Lower lobe of right lung (tissue), 2 donors: ENCODE data around the gene RHBDL3. TPM values are rescaled to one million over a fixed set of nuclear protein-coding genes. Genes with fewer than 3 reads are reported as not detected.
A peak's percentile ranks its signal among the peaks of the same experiment; 100 is the strongest.

Source experiments
- ATAC-seq, 2 donors: fragments of 200-7000 bp; cut with Tn5 transposase; one replicate each; pipeline ENCODE4 v1.9.1; 2020 to 2022; ENCODE audit warnings: mild to moderate bottlenecking in 2 of 2, moderate library complexity in 2 of 2
- DNase-seq: peaks from one replicate; pipeline ENCODE4 v3.0.0-alpha.2; 2020
- H3K27ac ChIP-seq: fragments of 200-600 bp; one replicate; pipeline ENCODE4 v1.8.0; 2022
- H3K27me3 ChIP-seq: fragments of 200-600 bp; one replicate; pipeline ENCODE4 v1.8.0; 2022; ENCODE audit warnings: low read depth
- H3K36me3 ChIP-seq: fragments of 200-600 bp; one replicate; pipeline ENCODE4 v1.8.0; 2022; ENCODE audit warnings: mild to moderate bottlenecking
- H3K4me1 ChIP-seq: fragments of 200-600 bp; one replicate; pipeline ENCODE4 v1.8.0; 2022
- H3K4me3 ChIP-seq: fragments of 200-600 bp; one replicate; pipeline ENCODE4 v1.8.0; 2022; ENCODE audit warnings: mild to moderate bottlenecking
- H3K9me3 ChIP-seq: fragments of 200-600 bp; one replicate; pipeline ENCODE4 v1.8.0; 2022
- intact Hi-C: fragments of 100-400 bp; cut with DNase I; formaldehyde crosslinking; loops from one replicate; pipeline ENCODE4 v1.11.0; 2022
- long read RNA-seq: library from polyadenylated mRNA; unstranded; transcript quantifications from one replicate; pipeline ENCODE4 v2.0.0, GENCODE V29; 2021
- total RNA-seq: library from RNA; stranded (reverse); fragmentation: NEBNext Ultra II Directional; extraction: Animal tissue kit (Norgen Biotek cat#: 25700); gene quantifications from one replicate; pipeline ENCODE4 v1.2.1, GENCODE V29; 2021
- TF ChIP-seq, protein P1 (sequence below): fragments of 200-600 bp; IDR thresholded peaks from one replicate; pipeline ENCODE4 v1.8.0; 2022; ENCODE audit warnings: antibody characterized with exemption, mild to moderate bottlenecking
- donor health status: DM: no; HTN: yes; CAD: no; lungs with severe emphysema.

RHBDL3 gene, protein sequence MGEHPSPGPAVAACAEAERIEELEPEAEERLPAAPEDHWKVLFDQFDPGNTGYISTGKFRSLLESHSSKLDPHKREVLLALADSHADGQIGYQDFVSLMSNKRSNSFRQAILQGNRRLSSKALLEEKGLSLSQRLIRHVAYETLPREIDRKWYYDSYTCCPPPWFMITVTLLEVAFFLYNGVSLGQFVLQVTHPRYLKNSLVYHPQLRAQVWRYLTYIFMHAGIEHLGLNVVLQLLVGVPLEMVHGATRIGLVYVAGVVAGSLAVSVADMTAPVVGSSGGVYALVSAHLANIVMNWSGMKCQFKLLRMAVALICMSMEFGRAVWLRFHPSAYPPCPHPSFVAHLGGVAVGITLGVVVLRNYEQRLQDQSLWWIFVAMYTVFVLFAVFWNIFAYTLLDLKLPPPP
- total RNA-seq: 0.18 TPM
- long read RNA-seq, partial matches to known transcripts: 0 of 2 reads
- long read RNA-seq, other reads (novel, unspliced or antisense): 2 of 2 reads

DNA sequence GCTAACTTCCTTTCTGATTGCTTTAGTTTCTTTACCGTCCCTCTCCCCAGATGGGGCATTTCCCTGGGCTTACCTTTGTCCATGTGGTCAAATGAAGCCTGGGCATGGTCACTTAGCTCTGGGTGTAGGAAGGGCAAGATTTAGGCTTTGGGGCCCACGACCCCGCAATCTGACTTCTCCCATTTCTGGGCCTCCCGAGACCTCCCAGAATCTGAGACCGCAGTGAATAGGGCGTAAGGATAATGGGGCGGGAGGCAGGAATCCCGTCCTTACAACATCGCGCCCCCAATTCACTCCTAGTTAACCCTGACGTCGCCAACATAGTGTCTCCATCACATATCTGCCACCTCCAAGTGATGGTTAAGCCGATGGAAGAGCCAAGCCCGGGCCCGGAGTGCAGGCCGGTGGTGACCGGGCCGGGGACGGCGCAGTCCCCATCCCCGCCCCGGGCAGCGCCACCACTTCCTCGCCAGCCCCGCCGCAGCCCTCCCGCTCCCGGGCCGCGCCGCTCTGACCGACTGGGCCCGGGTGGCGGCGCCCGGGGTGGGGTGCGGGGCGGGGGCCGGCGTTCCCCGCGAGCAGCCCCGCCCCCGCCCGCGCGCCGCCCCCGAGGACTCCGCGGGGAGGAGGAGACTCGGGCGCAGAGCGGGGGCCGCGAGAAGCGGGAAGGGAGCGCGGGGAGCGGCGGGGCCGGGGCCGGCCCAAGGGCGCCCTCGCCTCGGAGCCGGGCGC, at the start of gene RHBDL3:
Gene RHBDL3, plus strand, starts transcription at position 641 of the 732 bp plus-strand sequence. CDS start 358 bp downstream, outside the sequence.
- Histone ChIP-seq H3K36me3 (no peaks in the 10 kb centered on the region), H3K27me3 (peaks cover 60% of the 10 kb centered on the region), H3K4me1 (peaks cover 24% of the 10 kb centered on the region), H3K27ac (no peak within 1 kb of the TSS), H3K4me3 (peak within 1 kb of the TSS; percentile 66), H3K9me3 (no peaks in the 10 kb centered on the region)
- ATAC-seq: peak; percentile 41 to 47
- TF ChIP-seq, protein P1, sequence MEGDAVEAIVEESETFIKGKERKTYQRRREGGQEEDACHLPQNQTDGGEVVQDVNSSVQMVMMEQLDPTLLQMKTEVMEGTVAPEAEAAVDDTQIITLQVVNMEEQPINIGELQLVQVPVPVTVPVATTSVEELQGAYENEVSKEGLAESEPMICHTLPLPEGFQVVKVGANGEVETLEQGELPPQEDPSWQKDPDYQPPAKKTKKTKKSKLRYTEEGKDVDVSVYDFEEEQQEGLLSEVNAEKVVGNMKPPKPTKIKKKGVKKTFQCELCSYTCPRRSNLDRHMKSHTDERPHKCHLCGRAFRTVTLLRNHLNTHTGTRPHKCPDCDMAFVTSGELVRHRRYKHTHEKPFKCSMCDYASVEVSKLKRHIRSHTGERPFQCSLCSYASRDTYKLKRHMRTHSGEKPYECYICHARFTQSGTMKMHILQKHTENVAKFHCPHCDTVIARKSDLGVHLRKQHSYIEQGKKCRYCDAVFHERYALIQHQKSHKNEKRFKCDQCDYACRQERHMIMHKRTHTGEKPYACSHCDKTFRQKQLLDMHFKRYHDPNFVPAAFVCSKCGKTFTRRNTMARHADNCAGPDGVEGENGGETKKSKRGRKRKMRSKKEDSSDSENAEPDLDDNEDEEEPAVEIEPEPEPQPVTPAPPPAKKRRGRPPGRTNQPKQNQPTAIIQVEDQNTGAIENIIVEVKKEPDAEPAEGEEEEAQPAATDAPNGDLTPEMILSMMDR: no peak
- intact Hi-C loops: no loop called here
- DNase-seq: peak; percentile 43

DNA sequence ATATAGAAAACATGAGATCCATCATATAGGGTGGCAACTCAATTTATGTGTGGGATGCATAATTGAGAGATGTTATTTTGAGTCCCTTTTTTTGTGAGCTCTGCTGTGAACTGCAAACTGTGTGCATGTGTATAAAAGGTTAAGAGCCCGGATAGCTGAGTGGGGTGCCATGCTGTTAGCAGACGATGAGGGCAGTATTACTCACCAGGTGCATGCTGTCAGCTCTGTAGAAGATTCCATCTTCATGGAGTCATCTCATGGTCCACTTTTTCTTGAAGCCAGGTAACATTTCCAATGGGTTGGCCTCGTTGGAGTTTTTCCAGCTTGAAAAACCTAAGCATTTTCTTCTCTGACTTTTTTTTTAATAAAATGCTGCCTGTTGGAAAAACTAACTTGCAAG, 43.0 kb upstream of the RHBDL3 start:
- Histone ChIP-seq H3K36me3 (peaks cover 70% of the 10 kb centered on the region), H3K4me1 (no peaks in the 10 kb centered on the region), H3K4me3 (no peak overlapping the region), H3K27ac (no peak overlapping the region), H3K9me3 (no peaks in the 10 kb centered on the region), H3K27me3 (no peaks in the 10 kb centered on the region)
- intact Hi-C loops: no loop called here
- ATAC-seq: no peak
- no peak for DNase-seq
- TF ChIP-seq, protein P1: no peak

DNA sequence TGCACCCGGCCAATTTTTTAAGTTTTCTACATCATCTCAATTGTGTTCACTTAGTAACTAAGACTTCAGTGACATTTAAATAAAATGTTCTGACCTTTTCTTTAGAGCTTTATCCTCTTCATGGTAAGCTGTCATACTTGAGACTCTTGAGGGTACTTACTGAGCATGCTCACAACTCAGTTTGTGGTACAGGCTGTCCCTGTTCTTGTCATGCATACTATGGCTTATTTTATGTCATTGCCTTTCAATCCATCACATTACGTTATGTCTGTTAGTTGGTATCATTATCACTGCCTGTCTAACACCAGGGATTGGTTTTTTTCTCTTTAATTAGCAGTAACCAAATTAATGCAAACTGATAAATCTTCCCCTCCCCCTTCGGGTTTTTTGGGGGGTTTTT, 41.9 kb upstream of the RHBDL3 start:
- Histone ChIP-seq H3K9me3 (no peaks in the 10 kb centered on the region), H3K4me3 (no peak overlapping the region), H3K27me3 (no peaks in the 10 kb centered on the region), H3K27ac (no peak overlapping the region), H3K36me3 (peaks cover 69% of the 10 kb centered on the region), H3K4me1 (no peaks in the 10 kb centered on the region)
- TF ChIP-seq, protein P1: no peak
- ATAC-seq (no peak), DNase-seq (no peak)
- intact Hi-C loops: no loop called here

DNA sequence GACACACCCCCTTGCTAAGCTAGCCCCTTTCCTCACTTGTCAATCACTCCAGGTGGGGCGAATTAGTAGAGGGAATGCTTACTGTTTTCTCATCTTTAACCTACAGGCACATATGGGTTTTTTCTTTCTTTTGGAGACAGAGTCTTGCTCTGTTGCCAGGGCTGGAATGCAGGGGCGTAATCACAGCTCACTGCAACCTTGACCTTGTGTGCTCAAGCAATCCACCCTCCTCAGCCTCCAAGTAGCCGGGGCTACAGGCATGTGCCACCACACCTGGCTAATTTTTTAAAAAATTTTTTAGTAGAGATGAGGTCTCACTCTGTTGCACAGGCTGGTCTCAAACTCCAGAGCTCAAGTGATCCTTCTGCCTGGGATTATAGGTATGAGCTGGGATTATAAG, 38.7 kb upstream of the RHBDL3 start:
- no peaks in the 10 kb centered on the region for H3K9me3 ChIP-seq
- H3K27me3 ChIP-seq: no peaks in the 10 kb centered on the region
- H3K4me1 ChIP-seq: no peaks in the 10 kb centered on the region
- no peak overlapping the region for H3K27ac ChIP-seq
- ATAC-seq: no peak
- peaks cover 50% of the 10 kb centered on the region for H3K36me3 ChIP-seq
- intact Hi-C loops: no loop called here
- H3K4me3 ChIP-seq: no peak overlapping the region
- TF ChIP-seq, protein P1: no peak
- DNase-seq: no peak

DNA sequence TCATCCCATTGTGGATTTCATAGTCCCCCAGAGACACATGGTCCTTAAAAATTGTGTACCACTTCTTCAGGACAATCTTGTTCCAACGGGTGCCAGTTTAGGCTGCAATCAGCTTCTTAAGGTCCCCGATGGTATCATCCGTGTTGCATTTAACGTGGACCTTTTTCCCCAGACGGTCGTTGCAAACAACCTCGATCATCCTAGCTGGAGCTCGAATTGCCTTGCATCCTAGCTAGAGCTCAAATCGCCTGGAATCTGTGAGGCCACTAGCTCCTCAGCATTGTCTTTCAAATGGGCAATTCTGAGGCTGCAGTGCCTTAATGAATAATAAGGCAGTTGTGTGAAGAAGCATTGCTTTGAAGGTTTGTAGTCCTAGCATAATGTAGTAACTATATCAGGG, 37.7 kb upstream of the RHBDL3 start:
- no peak overlapping the region for H3K4me3 ChIP-seq
- H3K9me3 ChIP-seq: no peaks in the 10 kb centered on the region
- TF ChIP-seq, protein P1: no peak
- DNase-seq (no peak), ATAC-seq (no peak)
- H3K27ac ChIP-seq: no peak overlapping the region
- peaks cover 40% of the 10 kb centered on the region for H3K36me3 ChIP-seq
- H3K27me3 ChIP-seq: no peaks in the 10 kb centered on the region
- intact Hi-C loops: no loop called here
- H3K4me1 ChIP-seq: no peaks in the 10 kb centered on the region
